ENCODE results near the gene SCNM1.

DNA sequence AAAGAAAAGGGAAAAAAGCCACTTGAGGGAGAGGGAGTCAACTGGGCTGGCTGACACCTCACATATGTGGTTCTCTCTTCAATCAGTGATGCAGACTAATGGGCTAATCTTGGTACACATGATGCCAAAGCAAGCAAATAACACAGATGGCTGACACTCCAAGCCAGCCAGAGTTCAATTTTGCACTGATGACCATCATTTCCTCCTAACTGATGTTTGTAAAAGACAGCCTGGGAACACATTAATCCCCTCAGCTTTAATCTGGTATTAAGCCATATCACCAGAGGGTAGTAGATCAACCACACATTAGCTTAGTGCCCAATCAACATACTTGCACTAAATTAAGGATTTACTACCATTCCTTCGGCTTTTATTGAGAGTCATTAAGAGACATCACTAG, 21.3 kb downstream of the SCNM1 start:
- TF ChIP-seq, protein P1, sequence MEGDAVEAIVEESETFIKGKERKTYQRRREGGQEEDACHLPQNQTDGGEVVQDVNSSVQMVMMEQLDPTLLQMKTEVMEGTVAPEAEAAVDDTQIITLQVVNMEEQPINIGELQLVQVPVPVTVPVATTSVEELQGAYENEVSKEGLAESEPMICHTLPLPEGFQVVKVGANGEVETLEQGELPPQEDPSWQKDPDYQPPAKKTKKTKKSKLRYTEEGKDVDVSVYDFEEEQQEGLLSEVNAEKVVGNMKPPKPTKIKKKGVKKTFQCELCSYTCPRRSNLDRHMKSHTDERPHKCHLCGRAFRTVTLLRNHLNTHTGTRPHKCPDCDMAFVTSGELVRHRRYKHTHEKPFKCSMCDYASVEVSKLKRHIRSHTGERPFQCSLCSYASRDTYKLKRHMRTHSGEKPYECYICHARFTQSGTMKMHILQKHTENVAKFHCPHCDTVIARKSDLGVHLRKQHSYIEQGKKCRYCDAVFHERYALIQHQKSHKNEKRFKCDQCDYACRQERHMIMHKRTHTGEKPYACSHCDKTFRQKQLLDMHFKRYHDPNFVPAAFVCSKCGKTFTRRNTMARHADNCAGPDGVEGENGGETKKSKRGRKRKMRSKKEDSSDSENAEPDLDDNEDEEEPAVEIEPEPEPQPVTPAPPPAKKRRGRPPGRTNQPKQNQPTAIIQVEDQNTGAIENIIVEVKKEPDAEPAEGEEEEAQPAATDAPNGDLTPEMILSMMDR (IDR thresholded peaks at IDR 0.05), result no peak
- TF ChIP-seq POLR2A (IDR thresholded peaks at IDR 0.05), result no peak

Data from heart left ventricle (tissue), 13 donors.